ENCODE measurements around the gene EGFR.

EGFR gene

GRCh38 chr7:55036950-55037736 is 18.3 kb downstream of the EGFR start:
- no peak for DNase-seq

DNA sequence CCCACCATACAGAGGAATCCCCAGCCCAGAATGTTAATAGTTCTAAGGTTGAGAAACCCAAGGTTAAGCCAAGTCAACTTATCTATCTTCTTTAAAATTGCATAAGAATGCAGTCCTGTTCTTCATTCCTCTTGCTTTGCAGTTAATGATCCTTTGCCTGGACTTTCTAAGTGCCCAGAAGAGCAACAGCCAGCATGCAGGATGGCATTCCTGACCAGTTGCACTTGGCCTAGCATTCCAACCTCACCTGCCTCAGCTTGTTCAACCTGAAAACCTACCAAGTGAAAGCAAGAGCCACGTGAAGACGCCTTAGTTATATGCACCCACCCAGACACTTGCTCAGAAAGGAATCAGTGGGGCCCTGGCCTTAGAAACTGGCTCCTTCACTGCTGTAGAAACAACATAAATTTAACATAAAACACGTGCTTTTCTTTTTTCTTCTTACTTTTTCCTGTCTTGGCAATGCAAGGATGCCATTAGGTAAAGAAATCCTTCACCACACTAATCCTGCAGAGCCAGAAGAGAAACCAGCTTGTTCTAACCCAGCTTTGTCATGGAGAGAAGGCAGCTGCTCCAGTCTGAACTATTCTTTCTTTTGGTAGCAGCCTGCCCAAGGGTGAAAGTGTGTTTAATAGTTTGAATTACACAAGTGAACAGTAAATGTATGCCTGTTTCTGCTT is 25.0 kb downstream of the EGFR start:
- DNase-seq, result no peak

DNA sequence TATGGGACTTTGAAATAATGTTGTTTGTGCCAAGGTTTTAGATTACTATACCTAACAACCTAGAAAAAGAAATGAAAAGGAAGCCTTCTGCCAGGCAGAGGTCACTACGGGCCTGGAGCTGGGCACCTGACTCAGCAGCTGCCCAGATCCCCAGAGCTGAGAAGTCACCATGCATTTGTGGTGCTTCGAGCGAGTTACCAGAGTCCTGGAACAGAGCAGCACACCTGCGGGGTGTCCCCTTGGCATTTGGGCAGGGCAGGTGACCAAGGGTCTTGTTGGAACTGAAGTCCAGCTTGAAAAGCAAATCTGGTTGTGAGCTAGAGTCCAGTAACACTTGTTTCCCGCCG is 25.5 kb downstream of the EGFR start:
- DNase-seq, result no peak

DNA sequence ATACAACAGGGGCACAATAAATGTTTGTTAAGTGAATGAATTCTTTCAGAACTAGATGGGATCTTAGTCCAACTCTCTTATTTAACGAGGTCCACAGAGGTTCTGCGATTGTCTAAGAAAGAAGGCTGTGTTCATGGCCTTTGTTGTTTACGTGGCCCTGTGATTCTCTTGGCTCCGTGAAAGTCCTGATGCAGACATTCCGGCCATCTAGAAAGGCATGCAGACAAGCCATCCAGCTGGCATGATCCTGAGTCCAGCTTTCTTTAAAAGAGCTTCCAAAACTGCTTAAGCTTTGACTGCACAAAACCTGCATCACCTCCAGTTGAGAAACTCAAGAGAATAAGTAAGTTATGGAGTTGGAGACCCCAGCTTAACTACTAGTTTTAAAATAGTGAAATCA is 26.0 kb downstream of the EGFR start:
- DNase-seq, result no peak

DNA sequence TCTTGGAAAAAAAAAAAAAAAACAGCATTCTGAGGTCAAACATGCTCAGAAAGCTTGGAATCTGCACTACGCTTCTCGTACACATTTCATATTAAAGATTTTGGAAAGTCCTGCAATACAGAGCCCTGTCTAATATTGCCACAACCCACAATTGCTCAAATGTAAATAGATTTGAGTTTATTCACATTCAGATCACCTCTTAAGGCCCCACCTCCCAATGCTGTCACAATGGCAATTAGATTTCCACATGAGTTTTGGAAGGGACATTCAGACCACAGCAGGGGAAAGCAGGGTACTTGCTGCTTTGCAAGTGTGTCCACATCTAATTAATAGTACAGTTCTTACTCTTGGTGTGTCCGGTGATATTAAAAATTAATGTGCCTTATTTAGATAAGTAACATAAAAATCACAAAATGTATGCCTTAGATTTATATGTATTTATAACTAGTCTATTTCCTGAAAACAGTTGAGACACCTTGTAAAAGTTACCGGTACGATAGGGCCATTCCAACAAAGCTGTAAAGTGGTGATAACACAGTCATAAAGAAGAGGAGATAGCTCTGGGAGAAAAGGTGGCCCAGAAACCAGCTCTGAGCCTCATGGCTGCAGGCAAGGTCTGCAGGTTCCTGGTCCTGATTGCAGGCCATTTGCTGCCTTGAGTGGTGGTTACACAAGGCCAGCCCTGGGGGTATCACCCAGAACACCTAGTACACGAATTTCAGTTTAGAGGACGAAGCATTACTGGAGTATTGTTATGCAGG is 27.9 kb downstream of the EGFR start:
- DNase-seq, result no peak

GRCh38 chr7:55048221-55048859 is 29.5 kb downstream of the EGFR start:
- DNase-seq, result peak in 1 of 14 donors; percentile 10

DNA sequence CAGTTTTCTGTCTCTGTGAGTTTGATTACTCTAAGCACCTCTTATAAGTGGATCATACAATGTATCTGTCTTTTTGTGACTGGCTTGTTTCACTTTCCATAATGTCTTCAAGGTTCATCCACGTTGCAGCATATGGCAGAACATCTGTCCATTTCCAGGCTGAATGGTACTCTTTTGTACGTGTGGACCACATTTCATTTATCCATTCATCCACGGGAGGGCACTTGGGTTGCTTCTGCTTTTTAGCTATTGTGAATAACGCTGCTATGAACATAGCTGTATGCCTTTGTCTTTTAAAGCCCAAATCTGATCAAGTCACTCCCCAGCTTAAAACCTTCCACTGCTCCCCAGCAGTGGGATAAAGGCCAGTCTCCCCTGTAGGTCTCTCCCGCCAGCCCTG is 31.5 kb downstream of the EGFR start:
- no peak for DNase-seq

DNA sequence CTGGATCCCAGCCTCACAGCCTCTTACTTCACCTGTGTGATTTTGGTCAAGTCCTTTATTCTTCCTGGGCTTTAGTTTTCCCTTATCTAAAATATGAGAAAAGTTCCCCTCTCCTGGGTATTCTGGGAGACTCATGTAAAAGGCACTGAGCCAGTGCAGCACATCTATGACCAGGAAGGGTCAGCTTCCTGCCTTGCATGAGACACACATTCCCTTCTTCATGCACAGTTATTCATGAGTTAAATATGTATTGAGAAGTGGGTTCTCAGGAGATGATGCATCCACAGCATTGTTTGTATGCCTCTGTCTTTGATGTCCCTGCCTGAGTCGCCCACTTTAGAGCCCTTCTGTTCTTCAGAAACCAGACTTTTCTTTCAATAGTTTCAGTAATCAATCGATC is 33.3 kb downstream of the EGFR start:
- DNase-seq, result no peak

DNA sequence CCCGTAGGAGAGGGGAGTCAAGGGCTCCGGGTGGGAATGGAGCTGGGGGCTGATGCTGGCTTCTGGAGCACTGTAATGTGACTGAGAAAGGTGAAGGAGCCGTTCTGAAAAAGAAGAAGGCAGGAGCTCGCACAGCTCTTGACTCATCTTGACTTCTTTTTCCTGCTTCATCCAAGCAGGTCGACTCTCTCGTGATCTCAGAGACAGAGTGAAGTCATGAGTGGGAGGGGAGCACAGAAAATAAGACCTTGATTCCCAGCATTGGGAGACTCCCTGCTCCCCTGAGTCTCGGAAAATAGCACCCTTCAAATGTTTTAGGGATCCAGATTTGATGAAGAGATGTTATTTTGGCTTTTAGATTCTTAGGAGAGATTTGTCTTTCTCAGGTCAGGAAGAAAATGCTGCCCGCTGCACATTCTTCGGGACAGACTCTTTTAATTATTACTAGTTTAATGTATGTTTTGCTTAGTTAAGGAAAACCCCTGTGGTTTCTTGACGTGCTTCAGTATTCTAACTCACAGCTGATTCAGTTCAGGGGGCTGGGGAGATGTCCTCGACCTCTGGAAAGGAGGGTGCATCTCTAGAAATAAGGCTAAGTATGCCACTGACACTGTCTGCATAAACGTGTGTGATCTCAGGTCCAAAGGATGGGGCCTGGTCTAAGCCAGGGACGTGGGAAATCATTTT is 34.1 kb downstream of the EGFR start:
- no peak for DNase-seq

GRCh38 chr7:55053651-55054571 is 35.1 kb downstream of the EGFR start:
- no peak for DNase-seq

DNA sequence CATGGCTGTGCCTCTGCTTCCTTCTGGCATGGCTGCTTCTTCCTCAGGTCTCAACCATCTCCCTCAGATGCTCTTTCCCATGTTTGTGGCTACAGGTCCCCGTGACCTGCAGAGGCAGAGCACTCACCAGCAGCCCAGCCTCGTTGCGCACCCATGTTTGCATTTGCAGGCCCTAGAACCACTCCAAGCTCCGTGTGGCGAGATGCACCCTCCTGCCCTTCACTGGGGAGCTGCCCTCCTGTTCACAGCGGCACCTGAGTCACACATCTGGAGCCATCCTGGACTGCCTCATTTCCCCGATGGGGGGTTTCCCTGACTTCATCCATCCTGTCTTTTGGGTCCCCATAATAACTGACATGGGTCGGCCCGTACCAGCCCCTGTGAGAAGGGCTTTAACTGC is 35.9 kb downstream of the EGFR start:
- no peak for DNase-seq

GRCh38 chr7:55055479-55055878 is 36.7 kb downstream of the EGFR start:
- no peak for DNase-seq

DNA sequence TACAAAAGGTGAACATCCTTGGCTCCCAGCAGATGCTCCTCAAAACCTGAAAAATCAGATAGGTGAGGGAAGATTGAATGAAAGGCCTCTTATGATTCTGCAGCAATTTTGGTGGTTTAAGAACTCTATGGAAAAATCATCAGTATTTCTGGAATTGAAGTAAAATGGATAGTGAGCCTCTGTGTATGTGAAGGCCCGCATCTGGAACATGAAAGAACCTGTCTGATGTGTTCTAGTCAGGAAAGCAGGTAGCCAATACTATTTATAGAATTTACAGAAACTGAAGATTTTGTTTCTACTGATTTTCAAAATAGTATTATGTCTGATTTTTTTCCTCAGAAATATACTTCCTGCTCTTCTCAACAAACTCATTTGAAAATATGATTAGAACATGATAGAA is 37.3 kb downstream of the EGFR start:
- no peak for DNase-seq

DNA sequence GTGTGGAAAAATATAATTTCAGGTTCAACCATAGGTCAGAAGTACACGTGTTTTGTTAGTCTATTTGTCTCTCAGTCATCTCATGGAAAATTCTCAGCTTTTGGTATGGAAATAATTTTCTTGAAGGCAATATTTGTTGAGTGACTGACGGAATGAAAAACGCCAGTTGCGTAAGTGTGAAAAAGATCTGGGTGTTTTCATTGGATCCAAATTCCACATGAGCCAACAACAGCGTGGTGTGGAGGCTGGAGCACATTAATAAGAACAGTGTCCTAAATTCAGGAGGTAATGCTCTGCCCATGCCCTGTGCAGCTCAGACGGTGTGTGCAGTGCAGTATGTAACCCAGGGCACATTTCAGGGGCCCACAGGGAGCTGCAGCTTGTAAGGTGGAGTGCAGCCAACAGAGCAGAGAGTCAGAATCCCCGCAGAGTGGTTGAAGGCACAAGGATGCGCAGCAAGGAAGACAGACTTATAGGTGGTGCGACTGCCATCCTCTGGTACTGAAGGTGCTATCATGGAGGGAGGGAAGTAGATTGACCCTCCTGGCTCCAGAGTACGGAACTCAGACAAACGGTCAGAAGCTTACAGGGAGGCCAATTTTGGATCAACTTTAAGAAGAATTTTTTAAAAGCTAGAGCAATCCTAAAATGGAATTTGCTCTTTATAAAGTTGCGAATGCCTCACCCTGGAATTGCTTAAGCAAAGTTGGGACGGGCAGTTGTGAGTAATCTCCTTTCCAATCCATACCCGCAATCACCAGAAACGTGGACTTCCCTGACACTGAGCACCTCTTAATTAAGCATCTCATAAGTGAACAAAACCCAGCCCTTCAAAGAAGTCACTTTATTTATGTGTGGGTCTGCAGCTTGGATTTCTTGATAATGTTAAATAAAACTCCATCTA is 38.0 kb downstream of the EGFR start:
- no peak for DNase-seq

GRCh38 chr7:55058314-55058713 is 39.5 kb downstream of the EGFR start:
- no peak for DNase-seq

DNA sequence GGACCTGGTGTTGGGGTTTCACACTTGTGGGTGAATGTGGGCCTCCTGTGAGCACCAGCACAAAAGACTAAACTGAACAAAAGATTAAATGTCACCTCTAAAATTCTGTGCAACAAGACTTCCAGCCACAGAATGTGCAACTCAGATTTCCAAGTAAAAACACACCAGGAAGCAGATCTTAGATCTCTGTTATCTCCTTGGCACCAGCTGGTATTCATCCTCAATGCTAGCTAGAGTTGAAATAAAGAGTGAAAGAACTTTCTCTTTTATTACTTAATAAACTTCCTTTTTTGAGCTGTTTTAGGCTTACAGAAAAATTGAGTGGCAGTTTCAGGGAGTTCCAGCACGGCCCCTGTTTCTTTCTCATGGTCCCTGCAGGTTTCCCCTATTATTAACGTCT is 40.2 kb downstream of the EGFR start:
- DNase-seq, result no peak

DNA sequence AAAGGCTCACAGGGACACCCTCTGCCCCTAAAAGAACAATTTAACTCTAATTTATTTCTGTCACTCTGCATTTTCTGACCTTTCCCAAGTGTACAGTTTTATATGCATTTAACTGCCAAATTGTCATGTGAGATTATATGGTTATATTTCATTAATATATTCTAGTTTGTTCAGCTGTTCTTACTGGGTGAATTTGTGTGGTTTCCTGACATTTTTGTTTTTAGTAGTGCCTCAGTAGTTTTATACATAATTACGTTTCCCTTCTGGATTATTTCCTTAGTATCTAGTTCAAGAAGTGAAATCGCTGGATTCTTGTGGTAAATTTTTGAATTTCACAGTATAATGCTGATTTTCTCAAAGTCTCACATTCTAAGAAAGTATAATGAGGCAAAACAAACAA is 41.3 kb downstream of the EGFR start:
- no peak for DNase-seq

- no peak for DNase-seq
These were observed 41.8 kb downstream of the EGFR start for GRCh38 chr7:55060636-55061022.

GRCh38 chr7:55061726-55062499 is 43.1 kb downstream of the EGFR start:
- no peak for DNase-seq

DNA sequence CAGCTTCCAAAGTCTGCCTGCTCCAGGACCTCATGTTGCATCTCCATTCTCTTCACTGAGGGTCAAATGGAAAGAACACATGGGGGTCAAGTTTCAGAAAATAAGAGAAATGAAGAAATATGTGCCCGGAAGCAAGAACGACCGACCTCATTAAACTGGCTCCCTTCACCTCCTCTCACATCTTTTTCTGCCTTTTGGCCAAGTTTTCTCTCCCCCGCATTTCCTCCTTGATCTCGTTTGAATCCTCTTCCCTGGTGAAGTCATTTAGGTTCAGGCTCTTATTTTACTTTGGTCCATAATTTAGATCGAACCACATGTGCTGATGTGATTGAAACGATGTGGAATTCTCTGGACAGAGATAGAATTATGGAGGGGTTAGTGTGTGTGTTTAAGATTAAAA is 44.2 kb downstream of the EGFR start:
- DNase-seq, result no peak
